K562 (cell line): ENCODE measurements around the gene ATP5MC3. TPM values are rescaled to one million over a fixed set of nuclear protein-coding genes. Genes with fewer than 3 reads are reported as not detected.

Source experiments
- ATAC-seq: fragments of 200-7000 bp; cut with Tn5 transposase; 3 replicates; pipeline ENCODE4 v1.9.1; 2020; ENCODE audit warnings: moderate library complexity
- BruUV-seq: library from RNA; stranded (reverse); fragments of 400-500 nt; replicated peaks from 2 replicates; lab custom pipeline; 2021; lab: Mats Ljungman, UMichigan
- CTCF ChIA-PET: fragments of 300-600 bp; formaldehyde crosslinking; extraction: SDS; loops from one replicate; lab custom pipeline; 2021; ENCODE audit warnings: low intra/inter-chr PET ratio; lab: Yijun Ruan, JAX
- POLR2A ChIA-PET: fragments of 300-600, 350-650 bp; sonication (Branson Sonifier 250); formaldehyde crosslinking; extraction: SDS; loops from one replicate; lab custom pipeline; 2021; ENCODE audit warnings: antibody characterized with exemption, inconsistent platforms; lab: Yijun Ruan, JAX
- DNase-seq, 4 experiments: peaks; one replicate each; pipeline versions ENCODE4 v3.0.0 to v3.0.0-alpha.2; 2011 to 2018; ENCODE audit warnings: low spot score in 3 of 4, mixed read lengths in 3 of 4; ENCODE audit errors: extremely low read depth in 1 of 4
- FAIRE-seq: peaks from 2 replicates; lab custom pipeline; 2011; peaks lifted over from hg19 to GRCh38; lab: Jason Lieb, UNC
- H2AFZ ChIP-seq: 2 replicates; pipeline ENCODE4 v1.6.0; 2011; ENCODE audit warnings: low read depth, low read length, control low read depth, inconsistent platforms
- H3K27ac ChIP-seq: fragments of 200-600 bp; 3 replicates; pipeline ENCODE4 v1.8.0; 2011; ENCODE audit warnings: low read depth, mild to moderate bottlenecking, control low read depth, inconsistent platforms, low read length, moderate library complexity, mixed read lengths; ENCODE audit errors: extremely low read depth
- H3K27me3 ChIP-seq, 2 experiments: fragments of 300-600 bp in 1 of 2; 2 replicates in 1 of 2; 3 replicates in 1 of 2; pipeline versions ENCODE4 v1.6.0 to v1.8.0; 2011; ENCODE audit warnings: inconsistent platforms in 2 of 2, low read length in 2 of 2, mild to moderate bottlenecking in 1 of 2, mixed read lengths in 1 of 2, moderate library complexity in 1 of 2; ENCODE audit not compliant: control insufficient read depth in 2 of 2, insufficient read depth in 2 of 2
- H3K36me3 ChIP-seq: fragments of 300-600 bp; 3 replicates; pipeline ENCODE4 v1.8.0; 2011; ENCODE audit warnings: mild to moderate bottlenecking, low read length, inconsistent platforms; ENCODE audit not compliant: control insufficient read depth, insufficient read depth
- H3K4me1 ChIP-seq, 2 experiments: fragments of 200-600 bp in 1 of 2; replicated peaks in 1 of 2; 2 replicates in 1 of 2; 3 replicates in 1 of 2; pipeline versions ENCODE4 v1.5.1 to v1.8.0; 2011; ENCODE audit warnings: inconsistent platforms in 2 of 2, low read length in 2 of 2, mild to moderate bottlenecking in 1 of 2, mixed read lengths in 1 of 2, moderate library complexity in 1 of 2; ENCODE audit not compliant: control insufficient read depth in 2 of 2, insufficient read depth in 2 of 2
- H3K4me2 ChIP-seq: 2 replicates; pipeline ENCODE4 v1.6.1; 2011; ENCODE audit warnings: low read length, control low read depth, inconsistent platforms, mixed read lengths; ENCODE audit not compliant: insufficient read depth
- H3K4me3 ChIP-seq: fragments of 200-600 bp; sonication (generic), shearing (Covaris generic); 2 replicates; pipeline ENCODE4 v1.5.1; 2016; ENCODE audit warnings: control low read depth, inconsistent platforms
- H3K79me2 ChIP-seq: fragments of 200-600 bp; 3 replicates; pipeline ENCODE4 v1.8.0; 2011; ENCODE audit warnings: low read length, inconsistent platforms; ENCODE audit not compliant: control insufficient read depth, insufficient read depth
- H3K9ac ChIP-seq, 2 experiments: 2 replicates each; pipeline versions ENCODE4 v1.6.0 to v1.6.1; 2011; ENCODE audit warnings: low read depth in 2 of 2, low read length in 2 of 2, control low read depth in 1 of 2, inconsistent platforms in 1 of 2, mild to moderate bottlenecking in 1 of 2, mixed read lengths in 1 of 2; ENCODE audit not compliant: insufficient read depth in 1 of 2
- H3K9me1 ChIP-seq: one replicate; pipeline ENCODE4 v1.6.0; 2011; ENCODE audit warnings: inconsistent platforms, mild to moderate bottlenecking, low read length, moderate library complexity; ENCODE audit not compliant: control insufficient read depth, insufficient read depth
- H3K9me3 ChIP-seq: replicated peaks from 2 replicates; pipeline ENCODE4 v1.5.1; 2011; ENCODE audit warnings: low read depth, low read length, inconsistent platforms; ENCODE audit not compliant: control insufficient read depth, insufficient read depth
- H4K20me1 ChIP-seq: replicated peaks from 2 replicates; pipeline ENCODE4 v1.6.1; 2011; ENCODE audit warnings: low read length, inconsistent platforms, mixed read lengths; ENCODE audit not compliant: control insufficient read depth, insufficient read depth
- LEF1 ChIP-seq: fragments of 450-650 bp; IDR thresholded peaks from 2 replicates; pipeline ENCODE4 v1.6.1; 2016; ENCODE audit warnings: mild to moderate bottlenecking
- NCOA1 ChIP-seq: fragments of 450-650 bp; IDR thresholded peaks from 2 replicates; pipeline ENCODE4 v1.6.1; 2016; ENCODE audit warnings: low read depth
- RBM15 ChIP-seq: fragments of 200-400 bp; formaldehyde crosslinking; IDR thresholded peaks from 2 replicates; pipeline ENCODE4 v1.6.1; 2018; ENCODE audit warnings: mild to moderate bottlenecking, low read length, moderate library complexity; ENCODE audit not compliant: insufficient read depth
- ZNF586 ChIP-seq: fragments of 450-650 bp; formaldehyde crosslinking; conservative IDR thresholded peaks from 2 replicates; pipeline ENCODE4 v1.4.0; 2020; ENCODE audit warnings: mild to moderate bottlenecking, moderate library complexity
- WGBS: fragments of 100-300 bp; shearing (Covaris generic); methylation state at CpG from one replicate; pipeline ENCODE4 v1.1.6; 2016; ENCODE audit warnings: low coverage, mixed read lengths; ENCODE audit not compliant: insufficient coverage; ENCODE audit errors: missing lambda C conversion rate; 5-methylcytosine and 5-hydroxymethylcytosine counted together
- in situ Hi-C: fragments of 300-500 bp; cut with MboI; formaldehyde crosslinking; loops from 4 replicates; pipeline ENCODE4 v1.15.0; 2018; ENCODE audit warnings: inconsistent platforms, mixed read lengths
- intact Hi-C: fragments of 100-400 bp; cut with micrococcal nuclease; formaldehyde crosslinking; loops from 2 replicates; pipeline ENCODE4 v1.14.2; 2022
- polyA plus RNA-seq, 8 experiments: library from polyadenylated mRNA; depleted of rRNA in 4 of 8; stranded (reverse) in 5 of 8; unstranded in 3 of 8; fragments of >200 nt; fragmentation: Nextera tagmentation in 2 of 8; fragmentation: Illumina TruSeq in 1 of 8; extraction: Ambion mirVana in 2 of 8; extraction: Trizol in 1 of 8; gene quantifications; 2 replicates each; pipeline versions ENCODE4 v1.2.1 to v1.2.3, GENCODE V29; 2011 to 2014; ENCODE audit warnings: inconsistent platforms in 1 of 8, missing spikeins in 1 of 8
- total RNA-seq, 7 experiments: library from RNA; depleted of rRNA in 6 of 7; stranded (reverse); fragments of >200 nt in 6 of 7; fragmentation: Illumina TruSeq in 2 of 7; extraction: Trizol in 2 of 7; gene quantifications; 2 replicates each; pipeline versions ENCODE4 v1.2.1 to v1.2.3, GENCODE V29; 2011 to 2021; ENCODE audit warnings: low replicate concordance in 1 of 7
- TF ChIP-seq, protein P1 (sequence below): fragments of 250-450 bp; sonication (Bioruptor Pico); IDR thresholded peaks from 2 replicates; pipeline ENCODE4 v1.5.0; 2020; ENCODE audit warnings: mild to moderate bottlenecking, borderline replicate concordance
- TF ChIP-seq, protein P2 (sequence below): IDR thresholded peaks from 2 replicates; pipeline ENCODE4 v1.6.1; 2011; ENCODE audit not compliant: insufficient read length; ENCODE audit errors: extremely low read depth
- TF ChIP-seq, protein P3 (sequence below): fragments of 450-650 bp; IDR thresholded peaks from 2 replicates; pipeline ENCODE4 v1.6.1; 2016; ENCODE audit warnings: mild to moderate bottlenecking, moderate library complexity

The ATP5MC3 gene
- total and polyA plus RNA-seq, 9 of the 15 experiments (the other 6 are each of a cell fraction or from before 2014, with no cell fraction given) = 423 to 2,565 (median 1,012) TPM

DNA sequence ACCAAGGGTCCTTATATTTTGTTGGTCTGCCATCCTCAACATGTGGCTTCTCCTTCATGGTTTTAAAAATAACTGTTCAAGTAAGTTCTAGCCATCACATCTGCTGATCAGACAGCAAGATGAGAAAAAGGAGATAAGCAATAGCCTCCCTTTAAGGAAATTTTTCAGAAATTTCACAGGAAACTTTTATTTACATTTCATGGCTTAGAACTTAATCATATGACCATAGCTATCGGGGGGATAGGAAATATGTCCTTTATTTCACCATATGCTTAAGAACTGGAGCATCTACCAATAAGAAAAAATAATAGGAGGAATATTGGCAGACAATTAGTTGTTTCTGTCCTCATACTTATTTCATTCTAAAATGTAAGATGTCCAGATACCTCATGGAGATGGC is 29.7 kb downstream of the ATP5MC3 start:
- H3K36me3 ChIP-seq = peaks cover 65% of the 10 kb centered on the region
- no peak for FAIRE-seq
- intact Hi-C loops = no loop called here
- TF ChIP-seq ZNF586 (CRISPR knock-in tag) = no peak
- TF ChIP-seq, protein P1, sequence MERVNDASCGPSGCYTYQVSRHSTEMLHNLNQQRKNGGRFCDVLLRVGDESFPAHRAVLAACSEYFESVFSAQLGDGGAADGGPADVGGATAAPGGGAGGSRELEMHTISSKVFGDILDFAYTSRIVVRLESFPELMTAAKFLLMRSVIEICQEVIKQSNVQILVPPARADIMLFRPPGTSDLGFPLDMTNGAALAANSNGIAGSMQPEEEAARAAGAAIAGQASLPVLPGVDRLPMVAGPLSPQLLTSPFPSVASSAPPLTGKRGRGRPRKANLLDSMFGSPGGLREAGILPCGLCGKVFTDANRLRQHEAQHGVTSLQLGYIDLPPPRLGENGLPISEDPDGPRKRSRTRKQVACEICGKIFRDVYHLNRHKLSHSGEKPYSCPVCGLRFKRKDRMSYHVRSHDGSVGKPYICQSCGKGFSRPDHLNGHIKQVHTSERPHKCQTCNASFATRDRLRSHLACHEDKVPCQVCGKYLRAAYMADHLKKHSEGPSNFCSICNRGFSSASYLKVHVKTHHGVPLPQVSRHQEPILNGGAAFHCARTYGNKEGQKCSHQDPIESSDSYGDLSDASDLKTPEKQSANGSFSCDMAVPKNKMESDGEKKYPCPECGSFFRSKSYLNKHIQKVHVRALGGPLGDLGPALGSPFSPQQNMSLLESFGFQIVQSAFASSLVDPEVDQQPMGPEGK = no peak
- TF ChIP-seq, protein P2, sequence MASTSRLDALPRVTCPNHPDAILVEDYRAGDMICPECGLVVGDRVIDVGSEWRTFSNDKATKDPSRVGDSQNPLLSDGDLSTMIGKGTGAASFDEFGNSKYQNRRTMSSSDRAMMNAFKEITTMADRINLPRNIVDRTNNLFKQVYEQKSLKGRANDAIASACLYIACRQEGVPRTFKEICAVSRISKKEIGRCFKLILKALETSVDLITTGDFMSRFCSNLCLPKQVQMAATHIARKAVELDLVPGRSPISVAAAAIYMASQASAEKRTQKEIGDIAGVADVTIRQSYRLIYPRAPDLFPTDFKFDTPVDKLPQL = no peak
- TF ChIP-seq, protein P3, sequence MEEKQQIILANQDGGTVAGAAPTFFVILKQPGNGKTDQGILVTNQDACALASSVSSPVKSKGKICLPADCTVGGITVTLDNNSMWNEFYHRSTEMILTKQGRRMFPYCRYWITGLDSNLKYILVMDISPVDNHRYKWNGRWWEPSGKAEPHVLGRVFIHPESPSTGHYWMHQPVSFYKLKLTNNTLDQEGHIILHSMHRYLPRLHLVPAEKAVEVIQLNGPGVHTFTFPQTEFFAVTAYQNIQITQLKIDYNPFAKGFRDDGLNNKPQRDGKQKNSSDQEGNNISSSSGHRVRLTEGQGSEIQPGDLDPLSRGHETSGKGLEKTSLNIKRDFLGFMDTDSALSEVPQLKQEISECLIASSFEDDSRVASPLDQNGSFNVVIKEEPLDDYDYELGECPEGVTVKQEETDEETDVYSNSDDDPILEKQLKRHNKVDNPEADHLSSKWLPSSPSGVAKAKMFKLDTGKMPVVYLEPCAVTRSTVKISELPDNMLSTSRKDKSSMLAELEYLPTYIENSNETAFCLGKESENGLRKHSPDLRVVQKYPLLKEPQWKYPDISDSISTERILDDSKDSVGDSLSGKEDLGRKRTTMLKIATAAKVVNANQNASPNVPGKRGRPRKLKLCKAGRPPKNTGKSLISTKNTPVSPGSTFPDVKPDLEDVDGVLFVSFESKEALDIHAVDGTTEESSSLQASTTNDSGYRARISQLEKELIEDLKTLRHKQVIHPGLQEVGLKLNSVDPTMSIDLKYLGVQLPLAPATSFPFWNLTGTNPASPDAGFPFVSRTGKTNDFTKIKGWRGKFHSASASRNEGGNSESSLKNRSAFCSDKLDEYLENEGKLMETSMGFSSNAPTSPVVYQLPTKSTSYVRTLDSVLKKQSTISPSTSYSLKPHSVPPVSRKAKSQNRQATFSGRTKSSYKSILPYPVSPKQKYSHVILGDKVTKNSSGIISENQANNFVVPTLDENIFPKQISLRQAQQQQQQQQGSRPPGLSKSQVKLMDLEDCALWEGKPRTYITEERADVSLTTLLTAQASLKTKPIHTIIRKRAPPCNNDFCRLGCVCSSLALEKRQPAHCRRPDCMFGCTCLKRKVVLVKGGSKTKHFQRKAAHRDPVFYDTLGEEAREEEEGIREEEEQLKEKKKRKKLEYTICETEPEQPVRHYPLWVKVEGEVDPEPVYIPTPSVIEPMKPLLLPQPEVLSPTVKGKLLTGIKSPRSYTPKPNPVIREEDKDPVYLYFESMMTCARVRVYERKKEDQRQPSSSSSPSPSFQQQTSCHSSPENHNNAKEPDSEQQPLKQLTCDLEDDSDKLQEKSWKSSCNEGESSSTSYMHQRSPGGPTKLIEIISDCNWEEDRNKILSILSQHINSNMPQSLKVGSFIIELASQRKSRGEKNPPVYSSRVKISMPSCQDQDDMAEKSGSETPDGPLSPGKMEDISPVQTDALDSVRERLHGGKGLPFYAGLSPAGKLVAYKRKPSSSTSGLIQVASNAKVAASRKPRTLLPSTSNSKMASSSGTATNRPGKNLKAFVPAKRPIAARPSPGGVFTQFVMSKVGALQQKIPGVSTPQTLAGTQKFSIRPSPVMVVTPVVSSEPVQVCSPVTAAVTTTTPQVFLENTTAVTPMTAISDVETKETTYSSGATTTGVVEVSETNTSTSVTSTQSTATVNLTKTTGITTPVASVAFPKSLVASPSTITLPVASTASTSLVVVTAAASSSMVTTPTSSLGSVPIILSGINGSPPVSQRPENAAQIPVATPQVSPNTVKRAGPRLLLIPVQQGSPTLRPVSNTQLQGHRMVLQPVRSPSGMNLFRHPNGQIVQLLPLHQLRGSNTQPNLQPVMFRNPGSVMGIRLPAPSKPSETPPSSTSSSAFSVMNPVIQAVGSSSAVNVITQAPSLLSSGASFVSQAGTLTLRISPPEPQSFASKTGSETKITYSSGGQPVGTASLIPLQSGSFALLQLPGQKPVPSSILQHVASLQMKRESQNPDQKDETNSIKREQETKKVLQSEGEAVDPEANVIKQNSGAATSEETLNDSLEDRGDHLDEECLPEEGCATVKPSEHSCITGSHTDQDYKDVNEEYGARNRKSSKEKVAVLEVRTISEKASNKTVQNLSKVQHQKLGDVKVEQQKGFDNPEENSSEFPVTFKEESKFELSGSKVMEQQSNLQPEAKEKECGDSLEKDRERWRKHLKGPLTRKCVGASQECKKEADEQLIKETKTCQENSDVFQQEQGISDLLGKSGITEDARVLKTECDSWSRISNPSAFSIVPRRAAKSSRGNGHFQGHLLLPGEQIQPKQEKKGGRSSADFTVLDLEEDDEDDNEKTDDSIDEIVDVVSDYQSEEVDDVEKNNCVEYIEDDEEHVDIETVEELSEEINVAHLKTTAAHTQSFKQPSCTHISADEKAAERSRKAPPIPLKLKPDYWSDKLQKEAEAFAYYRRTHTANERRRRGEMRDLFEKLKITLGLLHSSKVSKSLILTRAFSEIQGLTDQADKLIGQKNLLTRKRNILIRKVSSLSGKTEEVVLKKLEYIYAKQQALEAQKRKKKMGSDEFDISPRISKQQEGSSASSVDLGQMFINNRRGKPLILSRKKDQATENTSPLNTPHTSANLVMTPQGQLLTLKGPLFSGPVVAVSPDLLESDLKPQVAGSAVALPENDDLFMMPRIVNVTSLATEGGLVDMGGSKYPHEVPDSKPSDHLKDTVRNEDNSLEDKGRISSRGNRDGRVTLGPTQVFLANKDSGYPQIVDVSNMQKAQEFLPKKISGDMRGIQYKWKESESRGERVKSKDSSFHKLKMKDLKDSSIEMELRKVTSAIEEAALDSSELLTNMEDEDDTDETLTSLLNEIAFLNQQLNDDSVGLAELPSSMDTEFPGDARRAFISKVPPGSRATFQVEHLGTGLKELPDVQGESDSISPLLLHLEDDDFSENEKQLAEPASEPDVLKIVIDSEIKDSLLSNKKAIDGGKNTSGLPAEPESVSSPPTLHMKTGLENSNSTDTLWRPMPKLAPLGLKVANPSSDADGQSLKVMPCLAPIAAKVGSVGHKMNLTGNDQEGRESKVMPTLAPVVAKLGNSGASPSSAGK = no peak
- no peak for TF ChIP-seq LEF1
- TF ChIP-seq RBM15 = no peak
- no peak for TF ChIP-seq NCOA1

More for the DNA sequence above, 29.7 kb downstream of the ATP5MC3 start:
- Histone ChIP-seq H2AFZ (no peak overlapping the region), H3K4me1 (peaks cover 0 to 17% of the 10 kb centered on the region in 2 experiments; a peak in 3 of 5 replicates), H3K27ac (no peak overlapping the region), H4K20me1 (peaks cover 19% of the 10 kb centered on the region), H3K9me3 (no peaks in the 10 kb centered on the region), H3K79me2 (peaks cover 96% of the 10 kb centered on the region), H3K4me2 (no peak overlapping the region), H3K9ac (no peak overlapping the region), H3K9me1 (no peaks in the 10 kb centered on the region), H3K4me3 (no peak overlapping the region), H3K27me3 (no peaks in the 10 kb centered on the region)
- ATAC-seq (no peak), DNase-seq (no peak)
- WGBS = 89% methylated on average over 1 of the region's 1 CpG
- in situ Hi-C loops = no loop called here
- ChIA-PET POLR2A (interaction anchor here (1.2 to 2.1 kb wide), 3 partner anchors 9 to 13 kb away, joined by 3 to 5 read pairs (median 4); no protein-coding TSS in a partner anchor), CTCF (no interaction called here)
- no TSS peak for BruUV-seq
